Spleen (tissue), 11 donors: ENCODE measurements around the gene LCAT. TPM values are rescaled to one million over a fixed set of nuclear protein-coding genes. Genes with fewer than 3 reads are reported as not detected.

ENCODE experiments used
- DNase-seq: peaks from one replicate; pipeline ENCODE4 v3.0.0-alpha.2; 2020
- H3K27ac ChIP-seq, 8 donors: fragments of 200-600 bp; sonication (generic) in 7 of 8; 1 replicate in 4 of 8; 2 replicates in 4 of 8; pipeline versions ENCODE4 v1.5.0 to v1.8.0; 2016 to 2021; ENCODE audit warnings: inconsistent platforms in 4 of 8, mild to moderate bottlenecking in 4 of 8, moderate library complexity in 1 of 8
- H3K27me3 ChIP-seq, 7 donors: fragments of 200-600 bp; sonication (generic) in 6 of 7; replicated peaks in 1 of 7; 1 replicate in 4 of 7; 2 replicates in 3 of 7; pipeline versions ENCODE4 v1.5.0 to v1.8.0; 2016 to 2021; ENCODE audit warnings: inconsistent platforms in 3 of 7, mild to moderate bottlenecking in 1 of 7
- H3K36me3 ChIP-seq, 6 donors: fragments of 200-600 bp; sonication (generic) in 5 of 6; 1 replicate in 4 of 6; 2 replicates in 2 of 6; pipeline versions ENCODE4 v1.5.0 to v1.8.0; 2016 to 2021; ENCODE audit warnings: inconsistent platforms in 2 of 6
- H3K4me1 ChIP-seq, 6 donors: fragments of 200-600 bp; sonication (generic) in 5 of 6; 1 replicate in 3 of 6; 2 replicates in 3 of 6; pipeline versions ENCODE4 v1.5.0 to v1.8.0; 2016 to 2021; ENCODE audit warnings: inconsistent platforms in 3 of 6
- H3K4me3 ChIP-seq, 8 donors: fragments of 200-600 bp; sonication (generic) in 7 of 8; 1 replicate in 4 of 8; 2 replicates in 4 of 8; pipeline versions ENCODE4 v1.5.0 to v1.8.0; 2016 to 2021; ENCODE audit warnings: inconsistent platforms in 4 of 8, mild to moderate bottlenecking in 4 of 8, moderate library complexity in 2 of 8
- H3K9me3 ChIP-seq, 8 donors: fragments of 200-600 bp; sonication (generic) in 7 of 8; 1 replicate in 4 of 8; 2 replicates in 4 of 8; pipeline versions ENCODE4 v1.5.0 to v1.8.0; 2016 to 2021; ENCODE audit warnings: inconsistent platforms in 4 of 8
- POLR2A ChIP-seq, 3 donors: fragments of 450-650 bp; IDR thresholded peaks; one replicate each; pipeline ENCODE4 v1.5.1; 2017; ENCODE audit warnings: antibody characterized with exemption in 3 of 3, mild to moderate bottlenecking in 1 of 3
- POLR2AphosphoS5 ChIP-seq, 3 donors: sonication (generic); formaldehyde crosslinking; IDR thresholded peaks; one replicate each; pipeline ENCODE4 v1.5.1; 2017; ENCODE audit warnings: antibody characterized with exemption in 3 of 3
- WGBS, 5 donors: extraction: QIAGEN DNeasy Blood & Tissue Kit in 3 of 5; methylation state at CpG; one replicate each; pipeline versions ENCODE4 v1.1.5 to v1.1.7; 2013 to 2018; 5-methylcytosine and 5-hydroxymethylcytosine counted together
- intact Hi-C: fragments of 100-400 bp; cut with DNase I; formaldehyde crosslinking; loops from one replicate; pipeline ENCODE4 v1.15.0; 2023; ENCODE audit warnings: low total_unique reads
- polyA plus RNA-seq, 3 donors: library from polyadenylated mRNA; stranded (reverse); fragments of 200-250 nt; gene quantifications; one replicate each; pipeline ENCODE4 v1.2.1, GENCODE V29; 2013
- total RNA-seq, 7 donors: library from RNA; depleted of rRNA in 3 of 7; stranded (reverse); fragments of >200 nt in 3 of 7; fragmentation: NEBNext Ultra II Directional in 4 of 7; extraction: Animal tissue kit (Norgen Biotek cat#: 25700) in 4 of 7; gene quantifications; one replicate each; pipeline versions ENCODE4 v1.1.0 to v1.2.1, GENCODE V29; 2016 to 2021
- TF ChIP-seq, protein P1 (sequence below), 11 experiments: fragments of 200-600 bp in 7 of 11; fragments of 450-650 bp in 4 of 11; sonication (generic) in 4 of 11; IDR thresholded peaks in 8 of 11; conservative IDR thresholded peaks in 3 of 11; 1 replicate in 7 of 11; 2 replicates in 4 of 11; pipeline versions ENCODE4 v1.4.0 to v1.8.0; 2016 to 2021; ENCODE audit warnings: antibody characterized with exemption in 11 of 11, inconsistent platforms in 4 of 11, mild to moderate bottlenecking in 1 of 11
- donor health status: healthy with polysubstance abuse.
- donor health status: DM: no; HTN: no; CAD: no; lungs with moderate emphysema.
- donor health status: DM: no; HTN: no; CAD: no.
- donor health status: Bipolar disorder and iron deficiency.
- donor health status: healthy.
- donor health status: DM: no; HTN: no; CAD: no.
- donor health status: DM: yes; HTN: yes; CAD: no.

LCAT gene
- total and polyA plus RNA-seq, 10 donors: 5.2 to 51.6 (median 17.0) TPM

DNA sequence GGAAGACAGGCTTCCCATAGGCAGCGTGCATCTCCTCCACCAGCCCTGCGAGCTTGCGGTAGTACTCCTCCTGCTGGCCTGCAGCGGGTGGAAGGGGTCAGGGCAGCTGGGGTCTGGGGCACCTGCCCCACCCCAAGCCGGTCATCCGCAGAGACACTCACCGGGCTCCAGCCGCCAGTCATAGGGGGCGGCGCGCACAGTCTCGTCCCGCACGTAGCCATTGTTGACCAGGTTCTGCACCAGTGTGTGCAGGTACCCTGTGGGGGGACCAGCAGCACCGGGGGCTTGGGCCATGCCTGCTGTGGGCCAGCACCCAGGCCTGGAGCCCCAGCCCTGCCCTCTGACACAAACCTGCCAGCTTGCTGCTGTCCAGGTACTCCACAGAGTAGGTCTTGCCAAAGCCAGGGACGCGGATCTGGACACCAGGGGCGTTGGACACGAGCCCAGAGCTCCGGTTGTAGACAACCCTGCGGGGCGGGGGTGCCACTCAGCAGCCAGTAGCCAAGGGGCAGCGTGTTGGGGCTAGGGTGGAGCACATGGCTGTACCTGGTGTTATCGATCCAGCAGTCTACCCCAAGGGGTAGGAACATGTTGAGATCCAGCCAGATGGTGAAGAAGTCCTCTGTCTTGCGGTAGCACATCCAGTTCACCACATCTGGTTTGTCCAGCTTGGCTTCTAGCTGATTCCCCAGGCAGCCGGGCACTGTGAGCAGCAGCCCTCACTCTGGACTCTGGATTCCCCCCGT is 1.2 kb downstream of the LCAT start:
- Histone ChIP-seq H3K27me3 (no peaks in the 10 kb centered on the region), H3K27ac (peak overlapping the region in 2 of 8 donors; percentile 50 to 55), H3K36me3 (peaks cover 0 to 84% (median 35%) of the 10 kb centered on the region in 6 donors), H3K4me1 (peaks cover 0 to 72% (median 24%) of the 10 kb centered on the region in 6 donors), H3K9me3 (no peaks in the 10 kb centered on the region), H3K4me3 (no peak overlapping the region)
- TF ChIP-seq POLR2AphosphoS5 (IDR thresholded peaks at IDR 0.05): peak in 2 of 3 donors; percentile 26 to 68
- TF ChIP-seq, protein P1, sequence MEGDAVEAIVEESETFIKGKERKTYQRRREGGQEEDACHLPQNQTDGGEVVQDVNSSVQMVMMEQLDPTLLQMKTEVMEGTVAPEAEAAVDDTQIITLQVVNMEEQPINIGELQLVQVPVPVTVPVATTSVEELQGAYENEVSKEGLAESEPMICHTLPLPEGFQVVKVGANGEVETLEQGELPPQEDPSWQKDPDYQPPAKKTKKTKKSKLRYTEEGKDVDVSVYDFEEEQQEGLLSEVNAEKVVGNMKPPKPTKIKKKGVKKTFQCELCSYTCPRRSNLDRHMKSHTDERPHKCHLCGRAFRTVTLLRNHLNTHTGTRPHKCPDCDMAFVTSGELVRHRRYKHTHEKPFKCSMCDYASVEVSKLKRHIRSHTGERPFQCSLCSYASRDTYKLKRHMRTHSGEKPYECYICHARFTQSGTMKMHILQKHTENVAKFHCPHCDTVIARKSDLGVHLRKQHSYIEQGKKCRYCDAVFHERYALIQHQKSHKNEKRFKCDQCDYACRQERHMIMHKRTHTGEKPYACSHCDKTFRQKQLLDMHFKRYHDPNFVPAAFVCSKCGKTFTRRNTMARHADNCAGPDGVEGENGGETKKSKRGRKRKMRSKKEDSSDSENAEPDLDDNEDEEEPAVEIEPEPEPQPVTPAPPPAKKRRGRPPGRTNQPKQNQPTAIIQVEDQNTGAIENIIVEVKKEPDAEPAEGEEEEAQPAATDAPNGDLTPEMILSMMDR (IDR thresholded peaks at IDR 0.05 in 8 of 11, conservative IDR thresholded peaks at IDR 0.05 in 3 of 11): peak in 1 of 11 experiments; percentile 5
- TF ChIP-seq POLR2A (IDR thresholded peaks at IDR 0.05): no peak
- WGBS, 5 donors: 93 to 95% (median 94%) methylated on average over 19 to 27 of the region's 27 CpGs
- no peak for DNase-seq
- intact Hi-C loops: no loop called here

DNA sequence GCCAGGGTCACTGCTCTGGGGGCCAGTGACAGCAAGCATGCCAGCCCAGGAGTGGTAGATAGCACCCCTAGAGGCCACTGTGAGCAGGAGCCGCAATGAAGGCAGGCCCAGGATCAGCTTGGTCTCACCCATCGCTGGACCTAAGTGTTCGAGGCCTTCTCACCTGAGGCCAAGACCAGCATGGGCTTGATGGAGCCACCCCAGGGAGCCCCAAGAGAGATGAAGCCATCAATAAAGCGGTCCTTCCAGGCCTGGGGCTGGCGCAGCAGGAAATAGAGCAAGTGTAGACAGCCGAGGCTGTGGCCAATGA is 1.8 kb downstream of the LCAT start:
- TF ChIP-seq POLR2AphosphoS5 (IDR thresholded peaks at IDR 0.05) (no peak), POLR2A (IDR thresholded peaks at IDR 0.05) (no peak)
- TF ChIP-seq, protein P1 (IDR thresholded peaks at IDR 0.05 in 8 of 11, conservative IDR thresholded peaks at IDR 0.05 in 3 of 11): peak in 10 of 11 experiments; percentile 23 to 75 (median 62)
- Histone ChIP-seq H3K4me1 (peaks cover 2 to 77% (median 29%) of the 10 kb centered on the region in 6 donors), H3K27ac (peak overlapping the region in 3 of 8 donors; percentile 8 to 55 (median 50)), H3K4me3 (no peak overlapping the region), H3K27me3 (no peaks in the 10 kb centered on the region), H3K9me3 (no peaks in the 10 kb centered on the region), H3K36me3 (peaks cover 0 to 79% (median 30%) of the 10 kb centered on the region in 6 donors)
- intact Hi-C loops: no loop called here
- no peak for DNase-seq
- WGBS, 5 donors: 76 to 86% (median 84%) methylated on average over 5 to 6 of the region's 6 CpGs

DNA sequence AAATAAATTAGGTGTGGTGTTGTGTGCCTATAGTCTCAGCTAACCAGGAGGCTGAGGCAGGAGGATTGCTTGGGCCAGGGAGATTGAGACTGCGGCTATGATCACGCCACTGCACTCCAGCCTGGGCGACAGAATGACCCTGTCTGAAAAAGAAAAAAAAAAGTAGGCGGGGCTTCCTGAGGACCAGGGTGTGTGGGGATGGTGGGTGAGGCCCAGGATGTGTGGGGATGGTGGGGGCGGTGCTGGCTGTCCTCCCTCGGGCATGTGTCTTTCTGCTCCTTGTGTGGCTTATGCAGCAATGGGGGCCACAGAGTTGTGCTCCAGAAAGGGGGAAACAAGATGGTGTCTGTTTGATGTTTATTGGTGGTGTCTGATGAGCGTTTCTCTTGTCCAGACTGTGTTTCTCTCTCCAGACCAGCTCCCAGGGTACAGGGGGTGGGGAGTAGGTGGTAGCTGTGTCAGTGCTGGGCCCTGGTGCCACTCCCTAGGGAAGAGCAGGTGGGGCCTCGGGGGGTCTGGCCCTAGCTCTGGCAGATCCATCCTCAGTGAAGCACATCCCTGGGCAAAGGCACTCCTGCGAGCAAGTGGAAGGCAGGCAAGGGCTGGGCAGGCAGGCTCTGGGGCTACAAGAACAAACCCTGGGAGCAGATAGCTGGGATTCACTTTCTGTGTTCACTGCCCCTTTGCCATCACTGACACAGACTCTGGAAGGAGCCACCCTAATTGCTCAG is 2.3 kb downstream of the LCAT start:
- intact Hi-C loops: no loop called here
- no peak for TF ChIP-seq POLR2A (IDR thresholded peaks at IDR 0.05)
- TF ChIP-seq POLR2AphosphoS5 (IDR thresholded peaks at IDR 0.05): no peak
- TF ChIP-seq, protein P1 (IDR thresholded peaks at IDR 0.05 in 8 of 11, conservative IDR thresholded peaks at IDR 0.05 in 3 of 11): no peak
- Histone ChIP-seq H3K4me1 (peaks cover 2 to 83% (median 34%) of the 10 kb centered on the region in 6 donors), H3K36me3 (peaks cover 0 to 74% (median 25%) of the 10 kb centered on the region in 6 donors), H3K27me3 (no peaks in the 10 kb centered on the region), H3K4me3 (no peak overlapping the region), H3K27ac (peak overlapping the region in 4 of 8 donors; percentile 8 to 55 (median 35)), H3K9me3 (no peaks in the 10 kb centered on the region)
- no peak for DNase-seq
- WGBS, 5 donors: 78 to 86% (median 80%) methylated on average over 8 to 9 of the region's 9 CpGs
